HUES48 (cell line): ENCODE results near the gene PARD3.
"Not testable (repeated sequence)": the region's sequence is repeated elsewhere in the genome, so short reads cannot be mapped to it uniquely, and the experiment has no call there.

Source experiments
- H3K27ac ChIP-seq: one replicate; pipeline ENCODE4 v1.7.0; 2013; ENCODE audit warnings: low read depth, low read length, inconsistent platforms
- H3K27me3 ChIP-seq: 2 replicates; pipeline ENCODE4 v1.6.1; 2013; ENCODE audit warnings: mild to moderate bottlenecking, low read length; ENCODE audit not compliant: control insufficient read depth, insufficient read depth
- H3K36me3 ChIP-seq: 2 replicates; pipeline ENCODE4 v1.6.1; 2013; ENCODE audit warnings: low read length; ENCODE audit not compliant: control insufficient read depth, insufficient read depth
- H3K4me1 ChIP-seq: 2 replicates; pipeline ENCODE4 v1.6.1; 2013; ENCODE audit warnings: mild to moderate bottlenecking, low read length; ENCODE audit not compliant: control insufficient read depth, insufficient read depth
- H3K4me3 ChIP-seq: 2 replicates; pipeline ENCODE4 v1.5.1; 2013; ENCODE audit warnings: mild to moderate bottlenecking, low read depth, low read length
- H3K9ac ChIP-seq: 2 replicates; pipeline ENCODE4 v1.6.1; 2013; ENCODE audit warnings: mild to moderate bottlenecking, low read depth, low read length, moderate library complexity
- H3K9me3 ChIP-seq: 2 replicates; pipeline ENCODE4 v1.6.1; 2013; ENCODE audit warnings: low read length; ENCODE audit not compliant: control insufficient read depth, insufficient read depth

PARD3 gene

DNA sequence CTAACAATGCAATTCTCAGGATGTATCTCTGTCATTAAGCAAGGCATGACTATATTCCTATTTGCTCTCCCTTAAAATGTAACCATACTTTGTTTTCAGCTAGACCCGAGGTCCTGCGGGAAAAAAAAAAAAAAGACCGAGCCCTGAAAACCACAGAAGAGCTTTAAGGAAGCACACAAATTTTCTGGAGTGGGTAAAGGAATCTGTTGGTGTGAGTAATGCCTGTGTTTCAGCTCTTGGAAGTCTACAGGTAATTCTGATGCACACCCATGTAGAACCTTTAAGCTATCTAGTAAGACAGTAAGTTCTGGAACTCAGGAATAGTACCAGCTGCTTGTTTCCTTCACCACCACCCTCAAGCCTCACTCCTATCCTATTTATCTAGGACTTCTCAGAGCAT lies 351.1 kb downstream of the PARD3 start:
- no peaks in the 10 kb centered on the region for H3K36me3 ChIP-seq
- no peaks in the 10 kb centered on the region for H3K27me3 ChIP-seq
- H3K27ac ChIP-seq, result no peak overlapping the region
- H3K4me3 ChIP-seq, result no peak overlapping the region
- no peak overlapping the region for H3K9ac ChIP-seq
- no peaks in the 10 kb centered on the region for H3K4me1 ChIP-seq
- H3K9me3 ChIP-seq, result no peaks in the 10 kb centered on the region

DNA sequence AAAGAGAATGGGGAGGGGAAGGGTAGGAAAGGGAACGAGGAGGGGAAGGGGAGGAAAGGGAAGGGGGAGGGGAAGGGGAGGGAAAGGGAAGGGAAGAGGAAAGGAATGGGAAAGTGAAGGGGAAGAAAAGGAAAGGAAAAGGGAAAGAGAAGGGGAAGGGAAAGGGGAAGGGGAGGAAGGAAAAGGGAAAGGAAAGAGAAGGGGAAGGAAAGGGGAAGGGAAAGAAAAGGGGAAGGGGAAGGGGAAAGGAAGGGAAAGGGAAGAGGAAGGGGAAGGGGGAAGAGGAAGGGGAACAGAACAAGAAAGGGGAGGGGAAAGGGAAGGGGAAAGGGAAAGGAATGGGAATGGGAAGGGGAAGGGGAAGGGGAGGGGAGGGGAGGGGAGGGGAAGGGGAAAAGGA lies 352.1 kb downstream of the PARD3 start:
- no peaks in the 10 kb centered on the region for H3K4me1 ChIP-seq
- H3K4me3 ChIP-seq, result no peak overlapping the region
- no peak overlapping the region for H3K27ac ChIP-seq
- H3K27me3 ChIP-seq, result no peaks in the 10 kb centered on the region
- no peak overlapping the region for H3K9ac ChIP-seq
- H3K36me3 ChIP-seq, result no peaks in the 10 kb centered on the region
- H3K9me3 ChIP-seq, result no peaks in the 10 kb centered on the region

DNA sequence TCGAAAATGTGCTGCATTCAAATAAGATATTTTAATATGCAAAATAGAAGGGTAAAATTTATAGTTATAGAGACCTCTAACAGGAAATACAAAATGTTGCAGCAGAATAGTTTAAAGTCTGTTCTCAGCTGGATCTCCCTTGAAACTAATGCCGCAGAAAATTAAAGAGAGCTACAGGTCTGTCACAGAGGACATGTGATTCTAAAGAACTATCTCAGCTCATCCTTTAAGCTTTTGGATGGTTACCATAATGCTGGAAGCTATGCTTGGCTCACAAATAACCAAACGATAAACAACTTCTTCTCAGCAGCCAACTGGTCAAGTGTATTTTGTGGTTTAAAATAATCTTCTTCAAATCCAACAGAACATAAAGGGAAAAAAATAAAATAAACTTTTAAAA lies 353.0 kb downstream of the PARD3 start:
- Histone ChIP-seq H3K9me3 (no peaks in the 10 kb centered on the region), H3K4me3 (no peak overlapping the region), H3K27ac (no peak overlapping the region), H3K9ac (no peak overlapping the region), H3K4me1 (no peaks in the 10 kb centered on the region), H3K36me3 (no peaks in the 10 kb centered on the region), H3K27me3 (no peaks in the 10 kb centered on the region)

DNA sequence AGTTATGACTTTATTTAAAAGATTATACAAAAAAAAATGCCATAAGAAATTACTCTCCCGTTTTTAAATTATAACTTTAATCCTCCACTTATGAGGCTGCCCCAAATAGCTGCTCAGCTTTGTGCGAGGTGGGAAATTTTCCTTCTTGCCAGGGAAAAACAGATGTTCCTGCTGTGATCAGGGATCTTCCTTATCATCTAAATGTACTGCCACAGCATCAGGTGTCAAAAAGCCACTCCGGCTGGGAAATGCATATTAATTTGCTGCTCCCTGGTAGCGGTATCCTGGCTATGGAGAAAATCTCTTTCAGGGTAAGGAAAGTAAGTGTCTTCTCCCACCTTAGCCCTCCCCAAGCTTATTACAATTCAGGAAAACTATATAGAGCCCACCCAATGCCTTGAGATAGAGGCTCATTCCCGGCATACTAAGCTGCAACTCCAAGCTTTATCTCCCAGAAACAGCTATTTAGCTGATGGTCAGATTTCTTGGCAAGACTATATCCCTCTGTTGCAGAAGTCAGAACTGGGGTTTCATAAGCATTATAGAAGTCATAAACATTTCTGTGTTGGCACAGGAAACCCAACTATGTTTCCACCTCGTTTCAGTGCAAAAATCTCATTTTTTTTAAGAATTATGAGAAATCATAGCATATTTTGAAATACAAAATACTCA lies 360.4 kb downstream of the PARD3 start:
- Histone ChIP-seq H3K27ac (no peak overlapping the region), H3K9me3 (no peaks in the 10 kb centered on the region), H3K4me1 (peaks cover 12% of the 10 kb centered on the region), H3K9ac (no peak overlapping the region), H3K4me3 (no peak overlapping the region), H3K36me3 (no peaks in the 10 kb centered on the region), H3K27me3 (no peaks in the 10 kb centered on the region)

DNA sequence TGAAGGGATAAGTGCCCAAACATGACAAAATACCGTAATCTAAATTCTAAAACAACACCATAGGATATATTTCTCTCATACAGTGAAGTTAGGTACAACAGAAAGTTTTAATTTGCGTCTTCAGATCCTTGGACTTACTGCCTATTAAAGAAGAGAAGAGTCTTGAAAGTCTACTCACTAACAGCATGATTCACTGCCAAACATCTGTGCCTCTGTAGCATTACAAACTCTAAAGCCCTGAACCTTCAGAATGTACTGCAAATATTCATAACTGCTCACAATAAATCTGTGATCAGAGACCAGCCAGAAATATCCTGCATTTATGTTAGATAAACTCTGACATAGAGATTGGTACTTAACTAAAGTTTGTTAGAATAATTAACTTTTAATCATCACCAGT lies 365.3 kb downstream of the PARD3 start:
- H3K9me3 ChIP-seq, result no peaks in the 10 kb centered on the region
- H3K9ac ChIP-seq, result no peak overlapping the region
- H3K4me3 ChIP-seq, result no peak overlapping the region; the same call in 1 of the 2 replicates
- H3K27me3 ChIP-seq, result no peaks in the 10 kb centered on the region
- no peak overlapping the region for H3K27ac ChIP-seq
- no peaks in the 10 kb centered on the region for H3K36me3 ChIP-seq
- peaks cover 13% of the 10 kb centered on the region for H3K4me1 ChIP-seq

DNA sequence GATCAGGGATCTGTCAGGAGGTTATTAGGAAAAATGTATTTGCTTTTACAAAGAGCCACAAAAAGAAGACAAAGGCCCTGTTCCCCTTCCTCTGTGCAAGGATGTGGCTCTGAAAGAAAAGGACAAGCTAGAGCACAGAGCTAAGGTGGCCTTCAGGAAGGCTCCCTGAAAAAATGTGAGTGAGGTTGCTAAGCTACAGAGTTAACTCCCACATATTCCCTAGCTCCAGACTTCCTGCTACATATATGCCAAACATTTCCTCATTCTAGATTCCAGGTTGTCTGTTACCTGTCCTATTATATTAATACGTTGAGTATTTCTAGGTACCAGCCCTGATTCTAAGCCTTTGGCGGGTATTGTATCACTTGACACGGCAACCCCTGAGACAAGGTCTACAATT lies 369.0 kb downstream of the PARD3 start:
- H3K9ac ChIP-seq, result no peak overlapping the region
- no peak overlapping the region for H3K27ac ChIP-seq
- H3K4me3 ChIP-seq, result no peak overlapping the region
- H3K27me3 ChIP-seq, result no peaks in the 10 kb centered on the region
- H3K36me3 ChIP-seq, result no peaks in the 10 kb centered on the region
- no peaks in the 10 kb centered on the region for H3K9me3 ChIP-seq
- peaks cover 11% of the 10 kb centered on the region; the same call in 1 of the 2 replicates for H3K4me1 ChIP-seq

DNA sequence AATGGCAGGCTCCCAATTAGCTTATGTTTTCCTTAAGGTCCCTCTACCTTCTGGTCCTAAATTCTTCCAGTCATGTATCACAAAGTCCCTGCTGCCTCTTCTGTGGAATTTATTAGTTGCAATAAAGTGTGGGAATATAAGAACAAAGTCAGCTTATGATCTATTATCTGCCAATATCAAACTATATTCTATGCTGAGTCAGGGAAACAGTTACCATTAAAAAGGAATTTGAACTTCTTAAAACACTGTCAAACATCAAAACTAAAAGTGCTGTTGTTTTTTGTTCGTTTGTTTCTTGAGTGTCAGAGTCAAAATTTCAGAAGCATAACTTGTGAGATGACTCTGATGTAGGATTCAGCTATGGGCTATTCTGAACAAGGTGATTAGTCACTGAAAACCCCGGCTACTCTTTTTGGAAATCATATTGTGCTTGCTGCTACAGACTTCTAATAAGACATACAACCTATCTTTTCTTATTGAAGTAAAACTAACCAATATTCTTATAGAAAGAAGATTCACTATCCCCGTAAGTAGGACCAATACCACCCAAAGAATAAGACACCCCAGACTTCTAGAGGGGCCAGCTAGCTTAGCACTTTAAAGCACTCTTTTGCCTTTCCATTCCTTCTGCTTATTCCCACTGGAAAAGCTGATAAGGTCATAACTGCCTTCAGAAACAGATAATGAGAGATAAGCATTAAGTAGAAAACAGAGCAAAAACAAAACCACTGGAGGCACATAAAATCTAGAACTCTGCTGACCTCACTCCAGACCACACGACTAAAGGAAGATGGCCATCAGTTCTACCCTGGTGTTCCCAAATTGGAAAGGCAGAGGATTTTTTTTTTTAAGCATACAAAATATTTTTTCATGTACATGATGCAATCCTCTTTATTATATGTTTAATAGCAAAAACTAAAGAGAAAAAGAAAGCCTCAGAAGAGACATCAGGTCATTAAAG lies 370.6 kb downstream of the PARD3 start:
- no peak overlapping the region for H3K4me3 ChIP-seq
- no peak overlapping the region for H3K9ac ChIP-seq
- no peak overlapping the region for H3K27ac ChIP-seq

DNA sequence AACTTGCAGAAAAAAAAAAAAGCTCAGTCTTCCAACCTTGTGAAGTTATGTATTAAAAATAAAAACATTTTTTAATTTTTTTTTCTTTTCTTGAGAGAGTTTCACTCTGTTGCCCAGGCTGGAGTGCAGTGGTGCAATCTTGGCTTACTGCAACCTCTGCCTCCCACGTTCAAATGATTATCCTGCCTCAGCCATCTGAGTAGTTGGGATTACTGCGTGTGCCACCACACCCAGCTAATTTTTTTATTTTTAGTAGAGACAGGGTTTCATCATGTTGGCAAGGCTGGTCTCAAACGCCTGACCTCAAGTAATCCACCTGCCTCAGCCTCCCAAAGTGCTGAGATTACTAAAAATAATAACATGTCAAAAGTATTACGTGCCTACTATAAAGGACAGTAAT lies 375.7 kb downstream of the PARD3 start:
- H3K9me3 ChIP-seq, H3K9ac ChIP-seq, H3K36me3 ChIP-seq, H3K27me3 ChIP-seq, H3K4me3 ChIP-seq, H3K27ac ChIP-seq: not testable (repeated sequence)
- H3K4me1 ChIP-seq, result peaks cover 17% of the 10 kb centered on the region

More for the DNA sequence above, 370.6 kb downstream of the PARD3 start:
- no peaks in the 10 kb centered on the region for H3K36me3 ChIP-seq
- H3K4me1 ChIP-seq, result peaks cover 2% of the 10 kb centered on the region; the same call in 1 of the 2 replicates
- no peaks in the 10 kb centered on the region for H3K9me3 ChIP-seq
- H3K27me3 ChIP-seq, result no peaks in the 10 kb centered on the region

DNA sequence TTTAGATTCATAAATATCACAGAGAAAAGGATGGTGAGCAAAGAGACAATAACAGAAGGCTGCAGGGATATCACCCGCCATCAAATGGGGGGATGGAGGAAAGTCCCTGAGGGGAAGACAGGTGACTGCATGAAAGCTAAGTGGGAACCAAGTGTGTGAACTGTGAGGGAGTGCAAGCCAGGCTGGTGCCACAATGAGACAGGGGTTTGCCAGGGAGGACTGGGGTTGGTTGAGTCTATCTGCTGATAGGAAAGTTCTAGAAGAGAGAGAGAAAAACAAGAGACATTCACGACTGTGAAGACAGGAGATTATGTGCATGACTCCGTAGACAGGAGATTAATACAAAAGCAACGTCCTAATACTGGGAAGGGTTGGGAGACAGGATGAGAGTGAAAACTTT lies 376.4 kb downstream of the PARD3 start:
- Histone ChIP-seq H3K4me3 (no peak overlapping the region), H3K9ac (no peak overlapping the region), H3K36me3 (no peaks in the 10 kb centered on the region), H3K9me3 (no peaks in the 10 kb centered on the region), H3K4me1 (peaks cover 24% of the 10 kb centered on the region), H3K27me3 (no peaks in the 10 kb centered on the region), H3K27ac (no peak overlapping the region)

DNA sequence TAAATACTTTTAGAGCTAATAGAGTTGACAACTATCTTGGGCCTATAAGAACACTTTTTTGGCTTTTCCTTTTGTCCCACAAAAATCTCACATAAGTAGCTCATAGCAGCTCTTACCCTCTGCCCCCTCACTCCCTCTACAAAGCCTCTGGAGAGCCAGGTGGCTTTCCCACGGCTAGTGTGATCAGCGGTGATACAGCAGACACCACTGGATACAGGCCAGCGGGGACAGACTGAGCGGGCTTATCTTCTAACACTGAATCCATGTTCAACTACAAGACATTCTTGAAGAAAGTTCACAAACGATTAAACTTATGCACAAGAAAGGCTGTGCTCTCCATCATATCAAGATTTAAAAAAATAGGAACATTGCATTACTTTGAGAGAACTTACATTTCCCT lies 377.2 kb downstream of the PARD3 start:
- peaks cover 25% of the 10 kb centered on the region for H3K4me1 ChIP-seq

DNA sequence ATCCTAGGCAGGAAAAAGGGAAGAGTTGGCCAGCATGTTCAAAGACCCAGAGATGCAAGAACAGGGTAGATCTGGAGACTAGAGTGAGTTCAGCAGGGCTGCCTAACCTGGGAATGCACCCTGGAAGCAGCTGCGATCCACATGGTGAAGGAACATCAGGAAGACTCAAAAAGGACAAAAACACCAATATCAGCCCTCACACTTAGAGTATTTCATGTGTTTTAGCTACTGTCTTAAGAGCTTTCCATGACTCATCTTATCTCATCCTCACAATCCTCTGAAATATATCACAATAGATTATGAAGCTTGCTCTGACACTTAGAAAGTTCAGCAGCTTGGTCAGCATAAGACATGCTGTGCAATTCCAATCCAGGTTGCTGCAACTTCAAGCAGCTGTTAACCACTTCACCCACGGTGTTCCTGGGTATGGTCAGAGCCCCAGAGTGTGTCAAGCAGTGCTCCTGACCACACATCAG lies 380.9 kb downstream of the PARD3 start:
- H3K36me3 ChIP-seq, result no peaks in the 10 kb centered on the region
- no peaks in the 10 kb centered on the region for H3K27me3 ChIP-seq
- no peak overlapping the region for H3K27ac ChIP-seq
- H3K9me3 ChIP-seq, result no peaks in the 10 kb centered on the region
- H3K4me3 ChIP-seq, result no peak overlapping the region
- H3K9ac ChIP-seq, result no peak overlapping the region
- peaks cover 35% of the 10 kb centered on the region for H3K4me1 ChIP-seq

More for the DNA sequence above, 377.2 kb downstream of the PARD3 start:
- no peaks in the 10 kb centered on the region for H3K36me3 ChIP-seq
- H3K4me3 ChIP-seq, result no peak overlapping the region
- no peaks in the 10 kb centered on the region for H3K9me3 ChIP-seq
- no peaks in the 10 kb centered on the region for H3K27me3 ChIP-seq
- H3K27ac ChIP-seq, result no peak overlapping the region
- H3K9ac ChIP-seq, result no peak overlapping the region
